ENCODE results near the gene PRM1. TPM values are rescaled to one million over a fixed set of nuclear protein-coding genes. Genes with fewer than 3 reads are reported as not detected.

PRM1 gene
- polyA plus RNA-seq, 2 of the 4 experiments (the other 2 are of a cell fraction): not detected

- ChIA-PET POLR2A (no interaction called here), CTCF (interaction anchor here (1.1 to 4.0 kb wide), 2 partner anchors 16 to 276 kb away, joined by 3 to 14 read pairs; partner anchors contain the start of gene SOCS1)
- DNase-seq (ENCODE audit: low read depth in 1 of 2, low spot score in 1 of 2) (no peak), ATAC-seq (no peak), FAIRE-seq (no peak)
- no peaks in the 10 kb centered on the region for H3K4me1 ChIP-seq
- H3K27ac ChIP-seq: no peak overlapping the region
- no peak overlapping the region for H3K4me3 ChIP-seq
- TF ChIP-seq ZFP36 (IDR thresholded peaks at IDR 0.05; ENCODE audit: borderline replicate concordance, partially characterized antibody) (peak; percentile 42), EHMT2 (IDR thresholded peaks at IDR 0.05; ENCODE audit: low read depth) (no peak)
- no peaks in the 10 kb centered on the region for H3K9me3 ChIP-seq
- no peak overlapping the region for H3K4me2 ChIP-seq
- 74% methylated on average over 10 of the region's 10 CpGs for WGBS (ENCODE audit: missing lambda C conversion rate)
Observed at GRCh38 chr16:11239644-11240632, 41.2 kb downstream of the PRM1 start.

GRCh38 chr16:11238272-11239202 is 42.6 kb downstream of the PRM1 start:
- Histone ChIP-seq H3K4me2 (no peak overlapping the region), H3K27ac (no peak overlapping the region), H3K4me1 (no peaks in the 10 kb centered on the region), H3K4me3 (no peak overlapping the region), H3K9me3 (no peaks in the 10 kb centered on the region)
- no peak for TF ChIP-seq PBX3 (IDR thresholded peaks at IDR 0.05)
- TF ChIP-seq POLR2A (IDR thresholded peaks at IDR 0.05; ENCODE audit: low read length): no peak
- no peak for TF ChIP-seq RARB (CRISPR knock-in tag; IDR thresholded peaks at IDR 0.05)
- no peak for TF ChIP-seq JUN (IDR thresholded peaks at IDR 0.05)
- DNase-seq (ENCODE audit: low read depth in 1 of 2, low spot score in 1 of 2) (no peak), FAIRE-seq (no peak), ATAC-seq (peak in 1 of 2 experiments; percentile 74; a peak in 3 of 6 replicates)
- ChIA-PET CTCF (interaction anchor here (1.1 to 1.8 kb wide), 3 partner anchors 8 to 267 kb away, joined by 3 to 7 read pairs (median 3); partner anchors contain the start of gene SOCS1), POLR2A (interaction anchor here (1.1 kb wide), 1 partner anchor 17 kb away, joined by 4 read pairs; the partner anchor contains the start of gene SOCS1)
- 86% methylated on average over 15 of the region's 15 CpGs for WGBS (ENCODE audit: missing lambda C conversion rate)

- DNase-seq (ENCODE audit: low read depth in 1 of 2, low spot score in 1 of 2) (no peak), ATAC-seq (no peak), FAIRE-seq (no peak)
- TF ChIP-seq HOXB5 (CRISPR knock-in tag; IDR thresholded peaks at IDR 0.05): no peak
- TF ChIP-seq RAD21 (conservative IDR thresholded peaks at IDR 0.05 in 1 of 2, IDR thresholded peaks at IDR 0.05 in 1 of 2): no peak
- TF ChIP-seq HES2 (IDR thresholded peaks at IDR 0.05): no peak
- no peak for TF ChIP-seq ZC3H11A (IDR thresholded peaks at IDR 0.05)
- TF ChIP-seq ZSCAN20 (CRISPR knock-in tag; IDR thresholded peaks at IDR 0.05): no peak
- TF ChIP-seq PHF8 (IDR thresholded peaks at IDR 0.05; ENCODE audit: borderline replicate concordance, low read depth): no peak
- no peak for TF ChIP-seq CHD4 (IDR thresholded peaks at IDR 0.05; ENCODE audit: borderline replicate concordance)
- TF ChIP-seq TFCP2L1 (CRISPR knock-in tag; IDR thresholded peaks at IDR 0.05): no peak
- TF ChIP-seq MAFK (IDR thresholded peaks at IDR 0.05; ENCODE audit: partially characterized antibody): no peak
- TF ChIP-seq POLR2A (IDR thresholded peaks at IDR 0.05; ENCODE audit: low read length): no peak
- no peak for TF ChIP-seq USF2 (IDR thresholded peaks at IDR 0.05)
- no peak for TF ChIP-seq ZFP36 (IDR thresholded peaks at IDR 0.05; ENCODE audit: borderline replicate concordance, partially characterized antibody)
- TF ChIP-seq FOSL2 (IDR thresholded peaks at IDR 0.05): no peak
- no peak for TF ChIP-seq FOSL2 (CRISPR knock-in tag; IDR thresholded peaks at IDR 0.05)
- H3K4me1 ChIP-seq: no peaks in the 10 kb centered on the region
- no peak overlapping the region for H3K4me2 ChIP-seq
- POLR2A ChIA-PET: no interaction called here
- H3K9me3 ChIP-seq: no peaks in the 10 kb centered on the region
- no peak overlapping the region for H3K27ac ChIP-seq
- 80% methylated on average over 10 of the region's 10 CpGs for WGBS (ENCODE audit: missing lambda C conversion rate)
- CTCF ChIA-PET: interaction anchor here (2.1 kb wide), 1 partner anchor 20 kb away, joined by 13 read pairs; the partner anchor contains the start of gene SOCS1
- no peak overlapping the region for H3K4me3 ChIP-seq
Observed at GRCh38 chr16:11236461-11237254, 44.5 kb downstream of the PRM1 start.
